Breast epithelium (tissue), 4 donors: Measurements from ENCODE around the gene CAMTA1. TPM values are rescaled to one million over a fixed set of nuclear protein-coding genes. Genes with fewer than 3 reads are reported as not detected.
"Not testable (repeated sequence)": the region's sequence is repeated elsewhere in the genome, so short reads cannot be mapped to it uniquely, and the experiment has no call there.

Experiments
- DNase-seq, 2 donors: peaks; one replicate each; pipeline ENCODE4 v3.0.0-alpha.2; 2019; ENCODE audit warnings: low spot score in 2 of 2
- H3K27ac ChIP-seq, 2 donors: fragments of 200-600 bp; sonication (generic) in 1 of 2; one replicate each; pipeline ENCODE4 v1.5.1; 2016 to 2019; ENCODE audit warnings: mild to moderate bottlenecking in 1 of 2
- H3K27me3 ChIP-seq, 2 donors: fragments of 200-600 bp; sonication (generic) in 1 of 2; one replicate each; pipeline versions ENCODE4 v1.5.1 to v1.6.0; 2017 to 2019; ENCODE audit warnings: control low read depth in 1 of 2, mild to moderate bottlenecking in 1 of 2
- H3K36me3 ChIP-seq: fragments of 200-600 bp; one replicate; pipeline ENCODE4 v1.5.1; 2019
- H3K4me1 ChIP-seq, 2 donors: fragments of 200-600 bp; sonication (generic); one replicate each; pipeline ENCODE4 v1.5.1; 2016 to 2019; ENCODE audit warnings: control low read depth in 1 of 2
- H3K4me3 ChIP-seq, 3 donors: fragments of 200-600 bp; sonication (generic); 1 replicate in 2 of 3; 2 replicates in 1 of 3; pipeline ENCODE4 v1.5.1; 2016 to 2019; ENCODE audit warnings: mild to moderate bottlenecking in 3 of 3, moderate library complexity in 2 of 3
- H3K9me3 ChIP-seq, 2 donors: fragments of 200-600 bp; sonication (generic) in 1 of 2; one replicate each; pipeline ENCODE4 v1.5.1; 2016 to 2019; ENCODE audit warnings: control low read depth in 1 of 2
- CTCF ChIP-seq, 3 donors: fragments of 450-650 bp; IDR thresholded peaks; one replicate each; pipeline ENCODE4 v1.5.1; 2016 to 2017; ENCODE audit warnings: antibody characterized with exemption in 3 of 3, mild to moderate bottlenecking in 3 of 3, moderate library complexity in 3 of 3
- POLR2A ChIP-seq: fragments of 450-650 bp; IDR thresholded peaks from one replicate; pipeline ENCODE4 v1.6.1; 2016; ENCODE audit warnings: antibody characterized with exemption, mild to moderate bottlenecking, moderate library complexity
- POLR2AphosphoS5 ChIP-seq, 3 donors: sonication (generic); formaldehyde crosslinking; IDR thresholded peaks; one replicate each; pipeline ENCODE4 v1.6.1; 2017; ENCODE audit warnings: antibody characterized with exemption in 3 of 3
- intact Hi-C: fragments of 100-400 bp; cut with DNase I; formaldehyde crosslinking; loops from one replicate; pipeline ENCODE4 v1.15.1; 2023; ENCODE audit warnings: low total_unique reads
- total RNA-seq, 3 donors: library from RNA; depleted of rRNA; stranded (reverse); fragments of >200 nt; gene quantifications; one replicate each; pipeline ENCODE4 v1.1.0, GENCODE V29; 2016

CAMTA1 gene
- total RNA-seq, 3 donors from 2014 or later: 53.4 to 84.0 (median 61.9) TPM

GRCh38 chr1:7595336-7595735 is 810.1 kb downstream of the CAMTA1 start:
- no peaks in the 10 kb centered on the region for H3K4me1 ChIP-seq
- no peaks in the 10 kb centered on the region for H3K27me3 ChIP-seq
- H3K9me3 ChIP-seq: no peaks in the 10 kb centered on the region
- TF ChIP-seq POLR2A: no peak
- no peak for TF ChIP-seq POLR2AphosphoS5 (IDR thresholded peaks at IDR 0.05)
- no peak for TF ChIP-seq CTCF (IDR thresholded peaks at IDR 0.05)
- H3K4me3 ChIP-seq: no peak overlapping the region
- intact Hi-C loops: no loop called here
- DNase-seq: peak in 1 of 2 donors; percentile 7
- no peak overlapping the region for H3K27ac ChIP-seq
- no peaks in the 10 kb centered on the region for H3K36me3 ChIP-seq

GRCh38 chr1:7596126-7596965 is 811.1 kb downstream of the CAMTA1 start:
- H3K4me1 ChIP-seq: no peaks in the 10 kb centered on the region
- intact Hi-C loops: no loop called here
- H3K27me3 ChIP-seq: no peaks in the 10 kb centered on the region
- no peak overlapping the region for H3K27ac ChIP-seq
- TF ChIP-seq POLR2A (no peak), CTCF (IDR thresholded peaks at IDR 0.05) (no peak), POLR2AphosphoS5 (IDR thresholded peaks at IDR 0.05) (no peak)
- H3K4me3 ChIP-seq: no peak overlapping the region
- no peaks in the 10 kb centered on the region for H3K9me3 ChIP-seq
- peak in 1 of 2 donors; percentile 43 for DNase-seq
- H3K36me3 ChIP-seq: no peaks in the 10 kb centered on the region

- H3K27me3 ChIP-seq, H3K4me1 ChIP-seq, DNase-seq, H3K36me3 ChIP-seq, H3K4me3 ChIP-seq, intact Hi-C loops, H3K9me3 ChIP-seq, H3K27ac ChIP-seq: not testable (repeated sequence)
These were observed 812.8 kb downstream of the CAMTA1 start for GRCh38 chr1:7598058-7598457.

GRCh38 chr1:7604906-7605305 is 819.7 kb downstream of the CAMTA1 start:
- H3K36me3 ChIP-seq, DNase-seq, H3K27me3 ChIP-seq, H3K4me3 ChIP-seq, H3K9me3 ChIP-seq, H3K4me1 ChIP-seq, intact Hi-C loops, H3K27ac ChIP-seq: not testable (repeated sequence)

- no peak for DNase-seq
- Histone ChIP-seq H3K4me1 (no peaks in the 10 kb centered on the region), H3K27ac (no peak overlapping the region), H3K27me3 (no peaks in the 10 kb centered on the region), H3K4me3 (no peak overlapping the region), H3K9me3 (no peaks in the 10 kb centered on the region), H3K36me3 (no peaks in the 10 kb centered on the region)
- intact Hi-C loops: no loop called here
- no peak for TF ChIP-seq CTCF (IDR thresholded peaks at IDR 0.05)
- TF ChIP-seq POLR2A: no peak
- TF ChIP-seq POLR2AphosphoS5 (IDR thresholded peaks at IDR 0.05): no peak
These were observed 820.8 kb downstream of the CAMTA1 start for GRCh38 chr1:7606096-7606495.

- intact Hi-C loops: no loop called here
- TF ChIP-seq POLR2A (no peak), POLR2AphosphoS5 (IDR thresholded peaks at IDR 0.05) (no peak), CTCF (IDR thresholded peaks at IDR 0.05) (no peak)
- Histone ChIP-seq H3K27me3 (no peaks in the 10 kb centered on the region), H3K9me3 (no peaks in the 10 kb centered on the region), H3K27ac (no peak overlapping the region), H3K4me3 (no peak overlapping the region), H3K4me1 (no peaks in the 10 kb centered on the region), H3K36me3 (no peaks in the 10 kb centered on the region)
- DNase-seq: no peak
These were observed 821.8 kb downstream of the CAMTA1 start for GRCh38 chr1:7607097-7607496.
